ENCODE measurements around the gene TLE3. TPM values are rescaled to one million over a fixed set of nuclear protein-coding genes. Genes with fewer than 3 reads are reported as not detected.

Gene TLE3
- total RNA-seq, 4 donors from 2014 or later: 91.2 to 154 (median 137) TPM

- TF ChIP-seq CTCF (IDR thresholded peaks at IDR 0.05): no peak
- TF ChIP-seq POLR2AphosphoS5 (IDR thresholded peaks at IDR 0.05): no peak
- TF ChIP-seq EP300 (IDR thresholded peaks at IDR 0.05): no peak
- TF ChIP-seq POLR2A (IDR thresholded peaks at IDR 0.05): no peak
- Histone ChIP-seq H3K4me1 (peaks cover 3% of the 10 kb centered on the region), H3K36me3 (no peaks in the 10 kb centered on the region), H3K4me3 (no peak overlapping the region), H3K27ac (no peak overlapping the region), H3K9me3 (peaks cover 9% of the 10 kb centered on the region), H3K27me3 (peaks cover 12% of the 10 kb centered on the region)
- WGBS: 87% methylated on average over 4 of the region's 4 CpGs
- no peak for DNase-seq (ENCODE audit: low spot score in 2 of 2)
Observed at GRCh38 chr15:70001859-70002258, 95.9 kb downstream of the TLE3 start.

GRCh38 chr15:69999392-70000085 lies 98.2 kb downstream of the TLE3 start:
- no peak overlapping the region for H3K27ac ChIP-seq
- H3K4me3 ChIP-seq: no peak overlapping the region
- no peaks in the 10 kb centered on the region for H3K36me3 ChIP-seq
- TF ChIP-seq CTCF (IDR thresholded peaks at IDR 0.05): no peak
- no peak for TF ChIP-seq POLR2A (IDR thresholded peaks at IDR 0.05)
- TF ChIP-seq EP300 (IDR thresholded peaks at IDR 0.05): no peak
- DNase-seq (ENCODE audit: low spot score in 2 of 2): no peak
- 87% methylated on average over 17 of the region's 17 CpGs for WGBS
- peaks cover 3% of the 10 kb centered on the region for H3K4me1 ChIP-seq
- H3K9me3 ChIP-seq: peaks cover 9% of the 10 kb centered on the region
- peaks cover 6% of the 10 kb centered on the region for H3K27me3 ChIP-seq

- Histone ChIP-seq H3K4me1 (peaks cover 3% of the 10 kb centered on the region), H3K9me3 (peaks cover 9% of the 10 kb centered on the region), H3K36me3 (no peaks in the 10 kb centered on the region), H3K27ac (no peak overlapping the region), H3K27me3 (peaks cover 6% of the 10 kb centered on the region), H3K4me3 (no peak overlapping the region)
- WGBS: 95% methylated on average over 12 of the region's 15 CpGs
- DNase-seq (ENCODE audit: low spot score in 2 of 2): no peak
- TF ChIP-seq EP300 (IDR thresholded peaks at IDR 0.05) (no peak), POLR2A (IDR thresholded peaks at IDR 0.05) (no peak), CTCF (IDR thresholded peaks at IDR 0.05) (no peak), POLR2AphosphoS5 (IDR thresholded peaks at IDR 0.05) (no peak)
Observed at GRCh38 chr15:69998541-69999391, 99.0 kb downstream of the TLE3 start.

- DNase-seq (ENCODE audit: low spot score in 2 of 2): no peak
- Histone ChIP-seq H3K9me3 (peaks cover 5% of the 10 kb centered on the region), H3K27me3 (peaks cover 6% of the 10 kb centered on the region), H3K4me1 (peaks cover 3% of the 10 kb centered on the region), H3K4me3 (no peak overlapping the region), H3K27ac (no peak overlapping the region), H3K36me3 (no peaks in the 10 kb centered on the region)
- no CpG with 5 or more reads among the region's 2 CpGs for WGBS
- no peak for TF ChIP-seq POLR2A (IDR thresholded peaks at IDR 0.05)
- no peak for TF ChIP-seq CTCF (IDR thresholded peaks at IDR 0.05)
- TF ChIP-seq POLR2AphosphoS5 (IDR thresholded peaks at IDR 0.05): no peak
- no peak for TF ChIP-seq EP300 (IDR thresholded peaks at IDR 0.05)
Observed at GRCh38 chr15:69997813-69998212, 99.9 kb downstream of the TLE3 start.
